ENCODE data around the gene RPS6KA1. TPM values are rescaled to one million over a fixed set of nuclear protein-coding genes. Genes with fewer than 3 reads are reported as not detected.

The RPS6KA1 gene
- total and polyA plus RNA-seq, 9 of the 15 experiments (the other 6 are each of a cell fraction or from before 2014, with no cell fraction given) = 2.4 to 61.0 (median 35.5) TPM

DNA sequence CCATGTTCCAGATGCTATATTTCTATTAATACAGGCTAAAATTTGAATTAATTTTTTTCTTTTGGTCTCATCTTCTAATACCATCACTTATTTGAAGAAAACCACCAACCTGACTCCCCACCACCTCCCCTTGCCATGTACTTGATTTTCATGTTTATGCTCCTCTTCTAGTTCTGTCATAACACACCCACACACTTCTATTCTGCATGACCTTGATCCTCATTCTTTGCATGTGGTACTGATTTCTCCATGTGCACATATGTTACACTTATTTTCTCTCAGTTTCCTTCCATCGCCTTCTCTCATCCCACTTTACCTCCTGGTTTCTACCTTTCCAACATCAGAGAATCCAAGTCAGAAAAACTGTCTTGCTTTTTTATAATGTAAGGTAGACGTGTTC lies 87.3 kb downstream of the RPS6KA1 start:
- no peak overlapping the region for H3K4me3 ChIP-seq
- no peak overlapping the region for H2AFZ ChIP-seq (ENCODE audit: low read depth, low read length)
- H3K4me2 ChIP-seq (ENCODE audit: insufficient read depth, low read length) = no peak overlapping the region
- TF ChIP-seq, protein P1, sequence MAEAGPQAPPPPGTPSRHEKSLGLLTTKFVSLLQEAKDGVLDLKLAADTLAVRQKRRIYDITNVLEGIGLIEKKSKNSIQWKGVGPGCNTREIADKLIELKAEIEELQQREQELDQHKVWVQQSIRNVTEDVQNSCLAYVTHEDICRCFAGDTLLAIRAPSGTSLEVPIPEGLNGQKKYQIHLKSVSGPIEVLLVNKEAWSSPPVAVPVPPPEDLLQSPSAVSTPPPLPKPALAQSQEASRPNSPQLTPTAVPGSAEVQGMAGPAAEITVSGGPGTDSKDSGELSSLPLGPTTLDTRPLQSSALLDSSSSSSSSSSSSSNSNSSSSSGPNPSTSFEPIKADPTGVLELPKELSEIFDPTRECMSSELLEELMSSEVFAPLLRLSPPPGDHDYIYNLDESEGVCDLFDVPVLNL (CRISPR knock-in tag; IDR thresholded peaks at IDR 0.05; ENCODE audit: low read depth) = no peak
- TF ChIP-seq TRIM28 (IDR thresholded peaks at IDR 0.05) (no peak), CHD2 (IDR thresholded peaks at IDR 0.05; ENCODE audit: low read depth, low read length) (no peak), LEF1 (IDR thresholded peaks at IDR 0.05) (no peak), HLTF (IDR thresholded peaks at IDR 0.05) (no peak), ZFP30 (CRISPR knock-in tag; IDR thresholded peaks at IDR 0.05; ENCODE audit: borderline replicate concordance) (no peak), CBFA2T2 (conservative IDR thresholded peaks at IDR 0.05) (no peak), ZNF707 (CRISPR knock-in tag; conservative IDR thresholded peaks at IDR 0.05) (no peak), NFATC3 (IDR thresholded peaks at IDR 0.05) (no peak), ZNF212 (CRISPR knock-in tag; IDR thresholded peaks at IDR 0.05) (no peak), PHB (CRISPR knock-in tag; IDR thresholded peaks at IDR 0.05) (no peak), ATF1 (CRISPR knock-in tag; IDR thresholded peaks at IDR 0.05) (no peak), ATF1 (tag; IDR thresholded peaks at IDR 0.05) (no peak), SMAD2 (IDR thresholded peaks at IDR 0.05; ENCODE audit: low read depth, low read length) (no peak), BRD4 (IDR thresholded peaks at IDR 0.05) (no peak), MAFK (IDR thresholded peaks at IDR 0.05; ENCODE audit: low read length) (no peak)
- TF ChIP-seq, protein P2, sequence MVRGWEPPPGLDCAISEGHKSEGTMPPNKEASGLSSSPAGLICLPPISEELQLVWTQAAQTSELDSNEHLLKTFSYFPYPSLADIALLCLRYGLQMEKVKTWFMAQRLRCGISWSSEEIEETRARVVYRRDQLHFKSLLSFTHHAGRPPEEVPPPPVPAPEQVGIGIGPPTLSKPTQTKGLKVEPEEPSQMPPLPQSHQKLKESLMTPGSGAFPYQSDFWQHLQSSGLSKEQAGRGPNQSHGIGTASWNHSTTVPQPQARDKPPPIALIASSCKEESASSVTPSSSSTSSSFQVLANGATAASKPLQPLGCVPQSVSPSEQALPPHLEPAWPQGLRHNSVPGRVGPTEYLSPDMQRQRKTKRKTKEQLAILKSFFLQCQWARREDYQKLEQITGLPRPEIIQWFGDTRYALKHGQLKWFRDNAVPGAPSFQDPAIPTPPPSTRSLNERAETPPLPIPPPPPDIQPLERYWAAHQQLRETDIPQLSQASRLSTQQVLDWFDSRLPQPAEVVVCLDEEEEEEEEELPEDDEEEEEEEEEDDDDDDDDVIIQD (CRISPR knock-in tag; IDR thresholded peaks at IDR 0.05) = no peak
- FAIRE-seq = no peak
- no peaks in the 10 kb centered on the region for H3K36me3 ChIP-seq (ENCODE audit: control insufficient read depth, insufficient read depth, low read length)
- DNase-seq (ENCODE audit: extremely low read depth in 1 of 4, low spot score in 3 of 4) = no peak
- H3K27ac ChIP-seq (ENCODE audit: extremely low read depth, low read depth, low read length) = no peak overlapping the region
- 54% methylated on average over 2 of the region's 2 CpGs for WGBS (ENCODE audit: insufficient coverage, low coverage, missing lambda C conversion rate)
- intact Hi-C loops (cut with micrococcal nuclease) = no loop called here
- POLR2A ChIA-PET = interaction anchor here (1.0 to 1.5 kb wide), 2 partner anchors 18 to 172 kb away, joined by 4 to 7 read pairs; no protein-coding TSS in a partner anchor
- H3K9me1 ChIP-seq (ENCODE audit: control insufficient read depth, insufficient read depth, low read length) = no peaks in the 10 kb centered on the region
- ATAC-seq = no peak
- H3K79me2 ChIP-seq (ENCODE audit: control insufficient read depth, insufficient read depth, low read length) = 0 out of 3 replicates have a peak, but pooled peaks cover 9% of the 10 kb centered on the region
- H3K9me3 ChIP-seq (replicated peaks; ENCODE audit: control insufficient read depth, insufficient read depth, low read depth, low read length) = no peaks in the 10 kb centered on the region
- no peaks in the 10 kb centered on the region for H4K20me1 ChIP-seq (replicated peaks; ENCODE audit: control insufficient read depth, insufficient read depth, low read length)
- no peaks in the 10 kb centered on the region for H3K27me3 ChIP-seq (ENCODE audit: control insufficient read depth in 2 of 2, insufficient read depth in 2 of 2, low read length in 2 of 2)
- no TSS peak for BruUV-seq (replicated peaks)
- H3K9ac ChIP-seq (ENCODE audit: insufficient read depth in 1 of 2, low read depth in 2 of 2, low read length in 2 of 2) = no peak overlapping the region
- in situ Hi-C loops (cut with MboI) = no loop called here
- peaks cover 17 to 31% of the 10 kb centered on the region in 2 experiments for H3K4me1 ChIP-seq (replicated peaks in 1 of 2; ENCODE audit: control insufficient read depth in 2 of 2, insufficient read depth in 2 of 2, low read length in 2 of 2)
- CTCF ChIA-PET (ENCODE audit: low intra/inter-chr PET ratio) = no interaction called here
